ENCODE data around the gene ZNF467. TPM values are rescaled to one million over a fixed set of nuclear protein-coding genes. Genes with fewer than 3 reads are reported as not detected.

The ZNF467 gene
- total RNA-seq, 1 donor from 2014 or later = 11.5 TPM

DNA sequence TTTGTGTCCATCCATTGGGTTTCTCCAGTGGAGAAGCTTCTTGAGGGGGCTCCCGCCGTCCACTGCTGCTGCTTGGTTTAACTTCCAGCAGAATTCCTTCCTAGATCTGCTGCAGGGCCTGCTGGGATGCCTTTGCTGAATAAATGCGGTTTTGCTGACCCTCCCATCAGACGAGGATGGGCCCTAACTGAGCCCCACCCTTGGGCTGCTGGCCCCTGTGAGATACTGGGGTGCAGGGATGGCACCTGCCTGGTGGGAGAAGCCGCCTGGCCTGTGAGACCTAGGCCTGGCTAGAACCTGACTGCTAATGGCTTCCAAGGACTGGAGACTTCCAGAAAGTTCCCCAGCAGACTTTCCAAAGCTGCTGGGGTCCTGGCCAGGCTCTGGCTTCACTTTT, 43.8 kb downstream of the ZNF467 start:
- DNase-seq (ENCODE audit: low spot score) = no peak

GRCh38 chr7:149728491-149729375, 44.7 kb downstream of the ZNF467 start:
- DNase-seq (ENCODE audit: low spot score) = peak; percentile 77

DNA sequence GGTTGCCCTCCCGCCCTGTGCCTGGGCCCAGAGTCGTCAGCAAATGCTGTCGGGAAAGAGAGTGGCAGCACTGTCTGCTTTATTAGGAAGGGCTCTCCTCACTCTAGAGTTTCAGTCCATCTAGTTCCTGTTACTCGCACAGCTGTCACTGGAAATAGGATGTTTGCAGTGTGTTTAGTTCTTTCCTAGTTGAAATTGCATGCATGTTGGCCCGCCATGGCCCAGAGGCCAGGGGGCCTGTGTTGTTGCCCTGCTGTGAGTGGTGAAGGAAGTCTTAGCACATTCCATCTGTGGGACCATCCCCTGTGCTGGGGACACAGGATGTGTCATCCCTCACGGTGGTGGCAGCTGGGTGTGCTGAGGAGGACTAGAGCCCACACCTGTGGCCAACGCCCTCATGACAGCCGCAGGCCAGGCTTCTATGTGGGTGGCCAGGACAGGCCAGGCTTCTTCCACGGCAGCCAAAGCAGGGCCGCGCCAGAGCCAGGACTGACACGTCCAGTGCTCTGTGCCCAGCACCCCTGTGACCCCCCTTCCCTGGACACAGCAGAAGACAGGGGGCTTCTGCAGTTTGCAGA, 45.4 kb downstream of the ZNF467 start:
- no peak for DNase-seq (ENCODE audit: low spot score)

- DNase-seq (ENCODE audit: low spot score) = peak; percentile 57
Measured at GRCh38 chr7:149727053-149727898, 46.1 kb downstream of the ZNF467 start.

- DNase-seq (ENCODE audit: low spot score) = peak; percentile 73
Measured at GRCh38 chr7:149725916-149726315, 47.5 kb downstream of the ZNF467 start.

DNA sequence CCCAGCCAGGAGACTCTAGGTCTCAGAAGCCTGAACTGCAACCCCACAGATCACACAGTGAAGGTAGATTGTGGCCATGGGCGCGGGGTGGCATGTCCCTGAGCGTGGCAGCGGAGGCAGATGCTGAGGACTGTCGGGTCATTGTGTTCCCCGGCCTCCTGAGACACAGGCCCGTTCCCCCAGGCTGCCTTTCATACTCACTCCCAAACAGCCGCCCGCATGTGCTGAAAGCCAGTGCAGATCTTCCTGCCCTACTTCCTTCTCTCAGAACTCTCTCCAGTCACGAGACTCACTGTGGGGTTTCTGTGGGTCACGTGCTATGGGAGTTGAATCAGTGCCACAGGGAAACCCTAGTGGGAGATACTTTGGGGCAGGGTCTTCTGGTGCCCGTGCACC, 48.0 kb downstream of the ZNF467 start:
- peak; percentile 87 for DNase-seq (ENCODE audit: low spot score)

DNA sequence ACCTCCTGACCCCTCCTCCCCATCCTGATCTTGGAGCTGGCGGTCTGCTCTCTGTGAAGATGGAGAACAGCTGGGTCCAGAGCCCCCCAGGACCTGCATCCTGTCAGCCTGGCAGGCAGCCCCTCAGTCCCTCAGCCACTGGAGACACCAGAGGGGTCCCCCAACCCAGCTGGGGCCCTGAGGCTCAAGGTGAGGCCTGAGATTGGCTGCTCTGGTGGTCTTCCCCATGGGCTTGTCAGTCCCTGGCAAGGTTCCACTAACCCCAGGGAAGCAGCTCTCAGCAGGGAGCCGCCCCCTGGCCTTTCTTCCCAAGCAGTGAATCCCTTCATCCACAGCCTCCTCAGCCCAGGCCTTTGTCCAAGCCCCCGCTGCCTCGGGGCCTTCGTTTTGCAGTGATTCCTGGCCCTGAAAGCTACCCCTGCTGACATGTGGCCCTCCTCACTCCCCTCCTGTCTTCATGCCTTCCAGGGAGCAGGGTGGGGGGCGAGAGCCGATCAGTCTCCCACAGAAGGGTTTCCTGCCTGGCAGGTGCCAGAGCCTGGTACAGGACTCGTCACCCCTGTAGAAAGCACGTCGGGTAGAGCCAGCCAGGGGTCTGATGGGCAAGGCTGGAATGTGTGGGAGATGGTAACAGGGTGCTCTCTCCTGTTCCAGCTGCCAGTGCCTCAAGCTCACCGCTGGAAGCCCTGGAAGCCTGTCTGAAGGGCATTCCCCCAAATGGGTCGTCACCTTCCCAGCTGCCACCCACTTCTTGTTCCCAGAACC, 48.5 kb downstream of the ZNF467 start:
- DNase-seq (ENCODE audit: low spot score) = peak; percentile 69

DNA sequence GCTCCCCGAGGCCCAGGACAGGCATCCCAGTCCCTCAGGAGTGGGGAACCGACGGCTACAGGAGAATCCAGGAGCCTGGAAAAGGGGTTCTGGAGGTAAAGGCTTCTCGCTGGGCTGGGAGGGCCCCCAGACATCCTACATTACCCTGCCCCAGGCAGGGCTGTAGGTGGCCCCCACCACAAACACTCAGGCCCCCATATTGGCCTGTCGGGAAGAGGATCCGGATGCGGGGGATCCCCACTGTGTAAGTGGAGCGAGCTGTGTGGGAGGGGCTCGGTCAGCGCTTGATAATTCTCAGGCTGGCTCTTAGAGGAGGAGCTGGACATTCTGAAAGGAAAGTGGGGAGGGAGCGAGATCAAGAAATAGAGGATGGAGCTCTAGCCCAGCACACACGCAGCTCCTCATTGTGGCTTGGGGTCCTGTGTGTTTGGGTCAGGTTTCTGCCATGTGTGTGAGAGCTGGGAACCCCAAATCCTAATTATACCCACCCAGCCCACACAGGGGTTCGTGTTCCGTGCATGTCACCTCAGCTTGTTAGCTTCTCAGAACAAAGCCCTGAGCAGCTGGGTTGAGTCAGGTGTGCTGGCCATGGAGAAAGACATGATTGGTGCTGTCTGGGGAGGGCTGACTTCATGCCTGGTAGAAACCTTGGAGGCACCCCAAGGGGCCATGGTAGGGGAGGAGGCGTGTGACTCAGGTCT, 49.4 kb downstream of the ZNF467 start:
- DNase-seq (ENCODE audit: low spot score) = peak; percentile 43

- peak; percentile 75 for DNase-seq (ENCODE audit: low spot score)
Measured at GRCh38 chr7:149723082-149723767, 50.2 kb downstream of the ZNF467 start.

DNA sequence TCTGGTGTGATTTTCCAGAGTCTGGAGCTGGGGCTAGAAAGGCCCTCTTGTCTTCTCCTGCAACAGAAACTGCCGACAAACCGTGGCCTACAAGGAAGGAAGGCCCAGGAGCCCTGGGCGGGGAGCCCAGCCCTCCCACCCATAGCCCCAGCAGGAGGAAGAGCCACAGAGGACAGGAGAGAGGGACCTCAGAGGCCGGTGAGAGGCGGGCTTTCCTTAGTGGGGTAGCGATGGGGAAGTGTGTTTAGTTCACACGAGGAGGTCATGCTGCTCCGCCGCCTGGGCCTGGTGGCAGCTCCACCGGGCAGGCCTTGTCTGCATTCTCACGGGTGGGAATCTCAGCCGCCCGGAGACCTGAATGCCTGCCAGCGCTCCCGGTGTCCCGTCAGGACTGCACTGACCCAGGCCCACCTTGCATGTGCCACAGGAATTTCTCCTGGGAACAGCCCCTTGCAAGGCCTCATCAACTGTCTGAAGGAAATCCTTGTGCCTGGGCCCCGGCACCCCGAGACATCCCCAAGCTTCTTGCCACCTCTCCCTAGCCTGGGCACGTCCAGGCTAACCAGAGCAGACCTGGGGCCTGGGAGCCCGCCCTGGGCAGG, 50.9 kb downstream of the ZNF467 start:
- DNase-seq (ENCODE audit: low spot score) = peak; percentile 75

GRCh38 chr7:149721084-149721601, 52.2 kb downstream of the ZNF467 start:
- DNase-seq (ENCODE audit: low spot score) = no peak

- DNase-seq (ENCODE audit: low spot score) = no peak
Measured at GRCh38 chr7:149720372-149721083, 52.9 kb downstream of the ZNF467 start.

DNA sequence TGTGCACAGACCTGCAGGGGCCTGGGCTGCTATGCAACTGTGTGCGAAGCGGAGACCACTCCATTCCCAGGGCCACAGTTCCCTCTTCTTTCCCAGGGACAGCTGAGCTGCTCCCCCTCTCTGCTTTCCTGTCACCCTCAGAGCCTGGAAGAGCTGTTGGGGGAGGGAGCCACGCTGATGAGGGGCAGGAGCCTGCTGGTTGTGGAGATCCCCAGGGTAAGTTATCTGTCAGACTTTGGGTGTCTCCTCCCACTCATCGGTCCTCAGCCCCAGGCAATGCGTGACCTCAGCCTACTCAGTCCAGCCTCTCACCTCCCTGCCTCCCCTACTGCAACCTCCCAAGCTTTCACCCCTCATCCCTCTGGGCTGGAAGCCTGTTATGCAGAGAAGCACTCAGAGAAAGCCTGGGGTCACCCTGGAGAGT, 53.5 kb downstream of the ZNF467 start:
- DNase-seq (ENCODE audit: low spot score) = no peak

- DNase-seq (ENCODE audit: low spot score) = no peak
Measured at GRCh38 chr7:149719050-149719899, 54.1 kb downstream of the ZNF467 start.

GRCh38 chr7:149718730-149719049, 54.7 kb downstream of the ZNF467 start:
- no peak for DNase-seq (ENCODE audit: low spot score)

DNA sequence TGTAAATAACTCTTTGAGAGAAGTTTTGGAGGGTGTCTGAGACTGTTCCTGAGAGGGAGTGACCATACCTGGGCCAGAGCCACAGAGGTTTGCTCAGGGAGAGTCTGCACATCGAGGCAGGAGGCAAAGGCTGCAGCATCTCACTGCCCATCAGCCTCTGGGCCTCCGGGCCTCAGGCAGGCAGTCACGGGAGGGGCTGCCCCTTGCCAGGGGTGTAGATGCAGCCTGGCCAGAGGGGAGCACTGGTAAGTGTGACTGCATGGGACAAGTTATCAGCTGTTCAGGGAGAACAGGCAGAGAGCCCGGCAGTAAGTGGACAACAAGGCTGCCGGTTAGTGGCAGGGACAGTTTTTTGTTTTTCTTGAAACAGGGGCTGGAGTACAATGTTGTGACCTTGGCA, 55.9 kb downstream of the ZNF467 start:
- DNase-seq (ENCODE audit: low spot score) = no peak

DNA sequence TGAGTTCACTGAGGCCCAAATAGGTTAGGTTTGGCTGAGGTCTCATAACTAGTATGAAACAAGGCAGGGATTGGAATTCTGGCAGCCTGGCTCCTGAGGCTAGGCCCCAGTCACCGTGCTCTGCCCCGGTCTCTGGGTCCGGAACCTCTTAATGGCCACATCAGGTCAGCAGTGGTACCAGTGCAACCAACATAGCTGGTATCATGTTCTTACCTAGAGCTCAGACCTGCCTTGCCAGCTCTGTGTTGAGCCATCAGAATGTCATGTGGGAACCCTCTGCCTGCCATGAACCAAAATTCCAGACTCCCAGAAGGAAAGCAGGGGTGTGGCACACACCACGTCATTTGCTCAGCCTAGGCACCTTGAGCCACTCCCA, 56.5 kb downstream of the ZNF467 start:
- DNase-seq (ENCODE audit: low spot score) = no peak
